ENCODE measurements around the gene NTMT2. TPM values are rescaled to one million over a fixed set of nuclear protein-coding genes. Genes with fewer than 3 reads are reported as not detected.
"Not testable (repeated sequence)": the region's sequence is repeated elsewhere in the genome, so short reads cannot be mapped to it uniquely, and the experiment has no call there.

Gene NTMT2
- total RNA-seq, 1 experiment from 2014 or later, result not detected

DNA sequence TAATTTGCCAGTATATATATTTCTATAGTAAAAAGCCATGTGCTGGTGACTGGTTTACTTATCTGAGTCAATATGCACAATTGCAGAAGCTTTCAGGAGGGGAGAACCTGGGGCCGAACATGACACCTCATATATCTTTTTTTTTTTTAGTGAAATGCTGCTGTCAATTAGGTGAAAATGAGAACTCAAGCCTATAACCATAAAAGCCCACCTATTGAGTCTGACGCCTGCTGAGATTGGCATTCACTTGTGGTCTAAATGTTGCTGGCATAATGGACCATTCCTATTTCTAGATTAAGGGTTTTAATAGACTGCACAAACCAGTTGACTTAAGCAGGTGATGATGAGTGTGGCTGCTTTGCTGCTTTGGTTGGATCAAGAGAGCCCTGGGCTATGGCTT lies 10.8 kb downstream of the NTMT2 start:
- DNase-seq (ENCODE audit: low spot score), result no peak

DNA sequence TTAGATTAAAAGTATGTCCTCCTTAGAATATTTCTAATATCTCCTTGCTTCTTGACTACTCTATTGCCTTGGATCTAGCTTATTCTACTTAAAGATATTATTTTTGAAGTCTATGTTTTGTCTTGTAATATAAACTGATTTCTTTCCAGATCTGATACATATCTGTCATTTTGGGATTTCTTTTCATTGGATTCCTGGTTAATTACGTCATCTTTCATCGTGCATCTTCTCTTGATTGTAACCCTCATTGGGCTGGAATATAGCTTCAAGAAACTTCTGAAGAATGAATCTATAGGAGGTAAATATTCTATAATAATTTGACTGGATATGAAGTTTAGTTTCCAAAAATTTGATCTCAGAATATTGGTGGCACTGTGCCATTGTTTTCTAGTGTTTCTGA lies 12.1 kb downstream of the NTMT2 start:
- no peak for DNase-seq (ENCODE audit: low spot score)

DNA sequence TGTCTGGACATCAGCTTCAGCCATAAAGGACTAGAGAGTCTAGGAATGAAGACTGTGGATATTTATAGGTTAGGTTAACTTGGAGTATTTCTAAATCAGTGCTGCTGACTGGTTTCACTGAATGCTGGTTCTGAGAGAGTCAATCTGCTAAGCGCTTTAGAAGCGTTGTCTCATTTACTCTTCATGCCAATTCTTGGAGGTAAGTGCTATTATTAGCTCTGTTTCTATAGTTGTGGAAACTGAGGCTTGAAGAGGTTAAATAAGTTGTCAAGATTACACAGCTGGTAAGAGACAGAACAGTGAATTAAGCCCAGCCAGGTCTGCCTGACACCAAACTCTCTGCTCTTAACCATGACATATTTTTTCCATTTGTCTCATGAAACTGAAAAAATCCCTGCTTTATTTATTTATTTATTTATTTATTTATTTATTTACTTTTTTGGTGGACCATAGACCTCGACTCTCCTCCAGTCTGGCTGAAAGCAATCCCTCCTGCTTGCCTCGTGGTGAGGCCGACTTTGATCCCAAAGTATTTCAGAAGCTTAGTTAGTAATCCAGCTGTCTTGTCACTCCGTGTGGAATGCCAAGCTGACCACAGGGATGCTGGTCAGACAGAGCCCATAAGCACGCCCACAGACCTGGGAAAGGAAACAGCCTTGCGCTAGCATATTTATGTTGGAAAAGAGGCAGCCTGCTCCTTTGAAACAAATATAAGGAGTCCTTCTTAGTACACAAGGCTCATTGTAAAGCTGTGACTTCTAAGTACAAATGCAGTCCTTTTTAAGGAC lies 16.9 kb downstream of the NTMT2 start:
- peak; percentile 75 for DNase-seq (ENCODE audit: low spot score)

DNA sequence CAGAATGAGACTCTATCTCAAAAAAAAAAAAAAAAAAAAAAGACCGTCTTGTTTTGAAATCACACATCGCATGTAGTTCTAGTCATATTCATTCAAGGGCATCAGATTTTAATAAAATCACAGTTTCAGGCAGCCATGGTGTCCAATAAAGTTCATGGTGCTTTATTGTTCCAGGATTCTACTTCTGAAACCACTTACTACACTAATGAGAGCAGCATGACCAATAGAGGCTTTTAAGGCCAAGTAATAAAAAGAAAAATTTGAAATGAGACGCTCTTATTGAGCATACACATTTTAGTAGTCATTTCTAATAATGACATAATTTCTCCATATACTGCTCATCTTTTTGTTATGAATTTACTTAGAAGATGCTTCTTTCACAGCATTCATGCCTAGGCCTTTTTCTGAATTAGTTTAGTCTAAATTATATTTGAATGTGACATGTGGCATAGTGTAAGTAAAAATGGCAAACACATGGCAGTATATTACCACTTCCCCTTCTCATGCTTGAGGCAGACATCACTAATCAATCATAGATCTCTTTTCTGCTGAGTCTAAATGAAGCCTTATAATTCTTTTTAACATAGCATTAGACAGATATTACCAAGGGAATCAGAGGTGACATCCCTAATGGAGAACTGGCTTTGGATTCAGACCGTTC lies 18.5 kb downstream of the NTMT2 start:
- no peak for DNase-seq (ENCODE audit: low spot score)

DNA sequence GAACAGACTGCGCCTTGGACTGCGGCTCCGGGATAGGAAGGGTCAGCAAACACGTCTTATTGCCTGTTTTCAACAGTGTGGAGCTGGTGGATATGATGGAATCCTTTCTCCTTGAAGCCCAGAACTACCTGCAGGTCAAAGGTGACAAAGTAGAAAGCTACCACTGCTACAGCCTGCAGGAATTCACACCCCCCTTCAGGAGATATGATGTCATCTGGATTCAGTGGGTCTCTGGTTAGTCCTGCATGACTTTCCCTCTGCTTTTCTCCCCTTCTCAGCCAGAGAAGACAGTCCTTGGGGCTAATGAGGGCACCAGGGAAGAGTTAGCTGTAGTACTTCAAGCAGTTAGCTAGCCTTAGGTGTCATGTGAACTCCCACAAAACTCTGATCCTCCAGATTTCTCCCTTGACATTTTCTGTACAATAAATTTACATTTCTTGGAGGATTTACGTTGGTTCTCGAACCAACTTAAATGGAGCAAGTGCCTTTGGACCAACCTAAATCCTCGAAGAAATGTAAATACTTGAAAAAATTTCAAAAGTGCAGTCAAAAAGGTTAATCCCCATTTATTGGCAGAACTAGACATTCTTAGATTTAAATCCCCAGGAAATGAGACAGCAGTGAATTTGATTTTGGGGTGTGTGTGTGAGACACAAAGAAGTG lies 20.9 kb downstream of the NTMT2 start:
- DNase-seq (ENCODE audit: low spot score), result no peak

DNA sequence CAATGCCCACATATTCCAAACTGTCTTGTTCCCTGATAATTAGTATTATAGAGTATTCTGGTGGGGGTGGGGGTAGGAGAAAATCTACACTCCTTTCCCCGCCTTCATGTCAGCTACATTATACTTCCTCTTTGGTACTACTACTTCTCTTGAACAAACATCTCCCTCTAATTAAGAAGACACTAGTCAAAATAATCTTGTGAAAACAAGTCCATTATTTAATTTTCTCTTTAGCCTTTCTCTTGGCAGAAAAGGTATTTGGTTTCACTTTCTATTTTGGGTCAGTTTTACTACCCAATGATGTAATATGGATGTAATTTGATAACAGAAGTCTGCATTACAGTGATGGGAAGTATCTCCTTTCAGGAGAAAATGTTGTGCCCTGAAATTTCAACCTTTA lies 22.5 kb downstream of the NTMT2 start:
- peak; percentile 45 for DNase-seq (ENCODE audit: low spot score)

DNA sequence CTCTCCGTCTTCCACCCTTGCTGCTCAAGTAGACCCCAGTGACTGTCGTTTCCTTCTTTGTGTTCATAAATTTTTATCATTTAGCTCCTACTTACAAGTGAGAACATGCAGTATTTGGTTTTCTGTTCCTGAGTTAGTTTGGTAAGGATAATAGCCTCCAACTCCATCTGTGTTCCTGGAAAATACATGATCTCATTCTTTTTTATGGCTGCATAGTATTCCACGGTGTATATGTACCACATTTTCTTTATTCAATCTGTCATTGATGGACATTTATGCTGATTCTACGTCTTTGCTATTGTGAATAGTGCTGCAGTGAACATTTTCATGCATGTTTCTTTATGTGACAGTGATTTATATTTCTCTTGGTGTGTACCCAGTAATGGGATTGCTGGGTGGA lies 24.8 kb downstream of the NTMT2 start:
- not testable (repeated sequence) for DNase-seq (ENCODE audit: low spot score)

DNA sequence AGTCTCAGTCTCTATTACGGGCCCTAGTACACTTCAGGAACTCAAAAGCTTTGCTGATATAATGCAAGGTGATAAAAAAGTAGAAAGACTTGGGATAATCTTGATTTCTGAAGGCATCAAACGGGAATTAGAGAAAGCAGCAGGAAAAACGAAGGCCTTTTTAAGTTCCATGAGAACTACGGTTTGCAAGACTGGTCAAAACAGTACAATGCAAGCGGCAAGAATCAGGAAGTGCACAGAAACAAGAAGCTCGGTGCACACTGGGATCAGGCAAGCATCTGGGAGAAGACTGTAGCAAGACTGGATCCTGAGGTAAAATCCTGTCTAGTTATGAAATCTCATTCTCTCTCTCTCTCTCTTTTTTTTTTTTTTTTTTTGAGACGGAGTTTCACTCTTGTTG lies 28.6 kb downstream of the NTMT2 start:
- DNase-seq (ENCODE audit: low spot score), result no peak

DNA sequence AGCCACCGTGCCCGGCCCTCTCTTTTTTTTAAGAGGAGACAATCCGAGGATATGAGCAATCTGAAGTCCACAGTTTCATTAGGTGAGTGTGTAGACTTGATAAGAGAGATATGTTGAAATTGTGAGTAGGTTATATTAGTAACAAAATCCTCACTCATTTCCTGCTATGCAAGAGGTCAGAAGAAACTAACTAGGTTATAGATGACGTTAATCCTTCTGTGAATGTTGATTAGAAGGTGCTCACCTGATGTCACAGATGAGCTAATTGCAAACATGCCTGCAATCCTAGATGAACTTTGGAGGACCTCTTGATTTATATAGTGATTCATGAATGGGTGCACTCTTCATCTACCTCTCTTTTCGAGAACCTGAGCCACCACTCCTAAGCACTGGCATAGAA lies 29.3 kb downstream of the NTMT2 start:
- no peak for DNase-seq (ENCODE audit: low spot score)

DNA sequence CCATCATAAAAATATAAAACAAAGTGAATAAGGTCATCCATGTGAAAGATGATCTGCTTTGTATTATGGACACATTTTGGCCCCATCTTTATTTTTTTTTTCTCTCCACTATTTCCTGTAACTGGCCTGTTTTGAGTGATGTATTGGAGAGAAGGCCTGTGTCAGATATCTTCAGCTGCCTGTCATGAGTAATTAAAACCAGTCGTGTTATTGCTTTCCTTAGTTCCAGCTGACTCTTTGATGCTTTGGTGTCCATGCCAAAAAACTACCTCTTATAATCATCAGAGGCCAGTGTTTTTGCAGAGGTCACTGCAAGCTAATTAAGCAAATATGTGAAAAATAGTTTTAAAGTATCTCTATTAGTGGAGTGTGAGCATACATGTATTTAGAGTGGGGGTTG lies 29.7 kb downstream of the NTMT2 start:
- no peak for DNase-seq (ENCODE audit: low spot score)

DNA sequence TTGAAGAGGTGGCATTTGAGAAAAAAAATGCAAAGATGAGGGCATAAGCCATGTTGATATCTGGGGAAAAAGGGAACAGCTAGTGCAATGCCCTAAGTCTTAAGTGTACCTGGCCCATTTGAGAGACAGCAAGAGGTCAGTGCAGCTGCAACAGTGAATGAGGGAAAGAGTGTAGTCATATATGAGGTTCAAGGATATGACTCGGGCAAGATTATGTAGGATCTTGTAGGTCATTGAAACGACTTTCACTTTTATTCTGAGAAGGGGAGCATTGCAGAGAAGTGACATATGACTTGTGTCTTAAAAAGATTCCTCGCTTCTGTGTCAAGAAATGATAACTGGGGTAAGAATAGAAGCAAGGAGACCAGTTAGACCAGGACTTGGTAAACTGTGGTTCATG lies 31.0 kb downstream of the NTMT2 start:
- no peak for DNase-seq (ENCODE audit: low spot score)

DNA sequence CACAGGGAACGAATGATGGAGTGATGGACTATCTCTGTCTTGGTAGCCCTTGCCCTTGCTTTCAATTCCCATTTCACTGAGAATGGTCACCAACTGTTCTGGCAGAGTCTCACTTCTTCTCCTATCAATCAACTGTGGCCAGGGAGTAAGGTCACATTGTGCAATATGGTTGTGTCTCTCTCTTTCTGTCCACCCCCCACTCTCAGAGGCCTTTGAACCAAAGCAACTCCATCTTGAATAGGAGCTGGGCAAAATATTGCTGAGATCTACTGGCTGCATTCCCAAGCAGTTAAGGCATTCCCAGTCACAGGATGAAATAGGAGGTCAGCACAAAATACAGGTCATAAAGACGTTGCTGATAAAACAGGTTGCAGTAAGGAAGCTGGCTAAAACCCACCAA lies 36.7 kb downstream of the NTMT2 start:
- no peak for DNase-seq (ENCODE audit: low spot score)

DNA sequence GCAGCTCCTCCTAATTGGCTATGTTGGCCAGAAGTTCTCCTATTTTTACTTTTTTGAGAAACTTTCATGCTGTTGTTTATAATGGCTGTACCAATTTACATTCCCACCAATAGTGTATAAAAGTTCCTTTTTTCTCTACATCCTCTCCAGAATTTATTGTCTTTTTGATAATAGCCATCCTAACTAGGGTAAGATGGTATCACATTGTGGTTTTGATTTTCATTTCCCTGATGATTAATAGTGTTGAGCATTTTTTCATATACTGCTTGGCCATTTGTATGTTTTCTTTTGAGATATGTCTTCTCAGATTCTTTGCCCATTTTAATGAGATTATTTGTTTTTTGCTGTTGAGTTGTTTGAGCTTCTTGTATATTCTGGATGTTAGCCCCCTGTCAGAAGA lies 46.8 kb downstream of the NTMT2 start:
- no peak for DNase-seq (ENCODE audit: low spot score)

DNA sequence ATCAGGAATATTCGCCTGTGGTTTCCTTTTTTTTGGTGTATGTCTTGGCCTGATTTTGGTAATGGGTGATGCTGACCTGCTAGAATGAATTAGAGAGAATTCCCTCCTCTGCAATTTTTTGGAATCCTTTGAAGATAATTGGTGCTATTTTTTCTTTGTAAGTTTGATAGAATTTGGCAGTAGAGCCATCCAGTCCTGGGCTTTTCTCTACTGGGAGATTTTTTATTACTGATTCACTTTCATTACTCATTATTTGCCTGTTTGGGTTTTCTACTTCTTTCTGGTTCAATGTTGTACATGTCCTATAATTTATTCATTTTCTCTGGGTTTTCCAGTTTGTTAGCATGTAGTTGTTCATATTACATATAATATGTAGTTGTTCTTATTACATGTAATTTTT lies 48.7 kb downstream of the NTMT2 start:
- DNase-seq (ENCODE audit: low spot score), result no peak

DNA sequence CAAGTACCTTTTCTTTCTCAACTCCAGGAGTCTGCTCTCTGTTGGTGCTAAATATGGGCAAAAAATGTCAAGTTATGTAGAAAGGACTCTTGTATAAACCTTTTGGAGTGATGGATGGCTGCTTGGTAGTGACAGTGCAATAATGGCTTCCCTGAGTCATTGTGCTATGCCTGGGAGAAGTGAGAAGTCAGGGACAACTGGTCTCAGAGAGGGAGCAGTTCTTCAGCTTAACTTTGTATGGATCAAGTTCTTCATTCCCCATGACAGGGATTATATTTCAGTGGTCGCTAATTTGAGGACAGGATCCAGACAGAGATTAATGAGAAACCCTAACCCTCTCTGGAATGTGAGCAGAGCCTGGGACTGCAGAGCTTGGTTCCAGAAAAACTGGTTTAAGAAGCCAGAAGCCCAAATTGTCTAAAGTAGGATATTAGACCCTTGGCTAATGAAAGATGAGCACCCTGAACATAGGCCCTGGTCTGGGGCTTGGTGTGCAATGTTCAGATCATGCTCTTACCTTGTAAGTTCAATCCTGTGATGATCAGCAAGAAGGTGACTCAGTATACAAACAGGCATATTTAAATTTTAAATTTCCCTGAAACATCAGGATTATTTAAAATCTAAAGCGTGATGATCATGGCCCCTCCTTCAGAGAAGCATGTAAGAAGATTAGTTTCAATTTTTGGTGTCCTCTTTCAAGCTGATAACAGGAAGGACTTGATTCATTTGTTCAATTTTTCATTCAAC lies 50.9 kb downstream of the NTMT2 start:
- DNase-seq (ENCODE audit: low spot score), result no peak

DNA sequence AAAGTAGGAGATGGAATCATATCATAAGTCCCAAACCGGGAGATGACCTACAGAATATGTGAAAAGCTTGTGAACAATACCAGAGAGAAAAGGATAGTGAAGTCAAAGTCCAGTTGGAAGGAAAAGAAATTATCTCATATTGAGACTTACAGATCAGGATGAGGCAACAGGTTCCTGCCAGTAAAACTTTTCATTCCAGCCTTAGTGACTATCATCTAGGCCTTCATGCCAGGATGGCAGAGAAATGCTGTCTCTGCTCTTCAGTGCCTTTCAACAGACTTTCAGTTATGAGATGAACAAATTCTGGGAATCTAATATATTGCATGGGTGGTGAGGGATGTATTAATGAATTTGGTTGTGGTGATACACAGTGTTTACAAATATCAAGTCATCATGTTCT lies 52.3 kb downstream of the NTMT2 start:
- no peak for DNase-seq (ENCODE audit: low spot score)

DNA sequence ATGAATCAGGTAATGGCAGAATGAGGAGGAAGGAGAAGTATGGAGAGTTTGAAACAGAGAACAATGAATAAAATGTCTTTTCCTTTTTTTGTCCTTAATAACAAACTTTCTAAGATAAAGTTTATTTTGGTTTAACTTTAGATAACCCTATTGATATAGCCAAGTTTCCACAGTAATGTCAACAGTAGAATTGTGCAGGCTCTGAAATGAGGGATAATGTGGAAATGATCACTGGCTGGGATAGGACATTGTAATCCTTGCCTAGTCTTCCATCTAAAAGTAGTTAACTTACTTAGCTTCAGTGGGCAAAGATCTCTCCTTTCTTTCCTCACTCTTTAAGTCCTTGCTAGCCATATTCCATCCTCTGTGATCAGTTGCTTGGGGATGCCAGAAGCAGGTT lies 52.8 kb downstream of the NTMT2 start:
- no peak for DNase-seq (ENCODE audit: low spot score)

DNA sequence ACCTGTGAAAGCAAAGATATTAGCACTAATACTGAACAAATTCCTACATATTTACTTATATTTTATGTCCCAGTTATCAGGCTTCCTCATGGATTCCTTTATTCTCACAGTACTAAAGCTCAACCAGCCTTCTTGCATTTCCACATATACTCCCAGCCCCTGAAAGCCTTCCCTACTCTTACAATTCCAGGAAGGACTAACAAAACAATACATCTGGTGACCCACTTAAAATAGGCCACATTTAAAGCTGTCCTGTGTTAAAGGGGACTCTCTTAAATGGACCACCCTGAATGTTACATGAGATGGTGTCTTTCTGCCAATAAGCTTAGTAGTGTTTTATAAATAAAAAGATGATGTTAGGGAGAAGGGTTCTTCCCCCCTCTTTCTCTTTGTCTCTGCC lies 54.4 kb downstream of the NTMT2 start:
- DNase-seq (ENCODE audit: low spot score), result no peak

DNA sequence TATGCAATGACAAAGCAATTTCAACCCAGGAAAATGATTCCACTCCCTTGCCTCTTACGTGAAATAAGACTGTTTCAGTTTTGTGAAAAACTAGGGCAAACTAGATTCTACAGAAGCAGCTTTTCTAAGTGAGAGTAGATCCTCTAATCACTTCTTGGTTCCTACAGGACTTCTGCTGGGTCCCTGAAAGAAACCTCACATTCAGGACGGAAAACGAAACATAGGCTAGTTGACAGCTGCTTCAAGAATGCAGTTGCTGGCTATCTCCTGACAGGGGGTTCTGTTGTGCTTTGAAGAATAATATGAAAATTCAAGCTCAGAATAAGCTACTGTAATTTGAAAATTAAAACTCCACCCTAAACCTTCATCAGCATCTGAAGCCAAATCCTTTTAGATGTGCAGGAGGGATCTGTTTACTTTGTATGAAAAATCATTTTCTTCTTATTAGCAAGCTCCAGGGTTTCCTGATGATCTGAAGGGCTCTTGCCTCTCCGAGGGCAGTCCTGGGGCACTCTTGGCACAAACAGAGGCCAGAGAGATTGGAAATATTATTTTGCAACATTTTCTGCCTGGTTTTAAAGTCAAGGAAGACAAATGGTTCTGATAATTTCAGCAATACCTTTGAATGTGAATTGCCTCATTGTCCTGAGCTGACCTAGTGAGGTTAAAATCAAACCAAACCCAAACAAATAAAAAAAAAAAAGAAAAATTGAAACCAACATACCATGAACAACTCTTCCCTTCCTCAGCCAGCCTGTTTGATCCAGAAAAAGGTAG lies 55.0 kb downstream of the NTMT2 start:
- DNase-seq (ENCODE audit: low spot score), result no peak

DNA sequence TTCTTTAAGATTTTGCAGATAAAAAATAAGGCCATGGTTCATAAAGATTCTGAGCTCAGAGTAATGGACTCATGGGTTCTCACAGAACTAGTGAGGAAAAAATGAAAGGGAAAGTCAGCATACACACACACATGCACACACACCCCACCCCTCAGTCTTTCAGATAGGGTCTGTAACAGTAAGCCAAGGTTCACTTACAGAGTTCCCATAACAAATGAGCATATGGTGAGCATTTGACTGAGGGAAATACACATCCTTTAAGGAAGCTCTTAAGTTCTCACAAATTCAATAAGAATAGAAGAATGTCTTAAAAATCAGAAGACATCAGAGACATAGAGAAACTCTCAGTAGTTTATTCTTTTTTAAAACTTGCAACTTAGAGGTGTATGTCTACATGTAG lies 57.9 kb downstream of the NTMT2 start:
- no peak for DNase-seq (ENCODE audit: low spot score)

DNA sequence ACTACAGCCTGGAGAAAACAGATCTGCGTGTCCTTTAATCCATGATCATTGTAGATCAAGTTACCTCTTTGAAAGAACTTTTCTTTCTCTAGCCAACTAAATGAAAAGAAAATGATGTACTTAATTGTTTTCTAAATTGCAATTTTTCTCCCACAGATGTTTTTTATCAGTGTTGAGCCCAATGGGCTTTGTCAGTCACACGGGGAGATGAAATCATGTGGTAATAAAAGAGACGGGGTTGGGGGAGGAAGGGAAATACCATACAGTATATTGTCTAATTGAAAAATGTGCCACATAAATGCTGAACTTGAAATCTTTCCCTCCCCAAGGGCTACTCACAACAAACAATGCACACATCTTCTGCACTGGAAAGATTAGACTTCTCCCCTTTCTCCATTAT lies 58.4 kb downstream of the NTMT2 start:
- DNase-seq (ENCODE audit: low spot score), result no peak

DNA sequence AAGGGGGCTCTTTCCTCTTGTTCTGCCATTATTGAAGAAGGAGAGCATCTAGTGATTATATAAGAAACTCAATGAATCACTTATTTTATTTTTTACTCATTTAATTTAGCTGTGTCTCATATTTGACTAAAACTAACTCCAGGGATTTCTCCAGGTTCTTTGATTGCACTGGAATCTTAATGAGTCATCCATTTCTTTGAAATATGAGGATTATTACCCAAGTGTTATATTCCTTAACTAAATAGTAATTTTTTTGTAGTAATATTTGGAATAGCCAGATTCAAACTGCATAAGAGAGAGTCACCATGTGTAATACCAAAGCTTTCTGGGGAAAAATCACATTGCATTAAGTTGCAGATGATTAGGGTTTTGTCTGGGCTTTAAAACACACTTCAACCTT lies 59.5 kb downstream of the NTMT2 start:
- DNase-seq (ENCODE audit: low spot score), result no peak

Data from H4 (cell line).